Heart left ventricle (tissue), 16 donors: Measurements from ENCODE around the gene ANO2. TPM values are rescaled to one million over a fixed set of nuclear protein-coding genes. Genes with fewer than 3 reads are reported as not detected.

ENCODE experiments used
- ATAC-seq, 4 donors: fragments of 200-7000 bp; cut with Tn5 transposase; one replicate each; pipeline ENCODE4 v1.9.1; 2020 to 2022; ENCODE audit warnings: moderate library complexity in 4 of 4, mild to moderate bottlenecking in 3 of 4, moderate number of reproducible peaks in 1 of 4
- DNase-seq, 5 donors: peaks; one replicate each; pipeline ENCODE4 v3.0.0-alpha.2; 2020
- H3K27ac ChIP-seq, 12 donors: fragments of 200-600 bp; sonication (generic) in 4 of 12; one replicate each; pipeline versions ENCODE4 v1.5.0 to v1.8.0; 2016 to 2022; ENCODE audit warnings: mild to moderate bottlenecking in 2 of 12
- H3K27me3 ChIP-seq, 9 donors: fragments of 200-600 bp; sonication (generic) in 2 of 9; one replicate each; pipeline versions ENCODE4 v1.5.1 to v1.8.0; 2016 to 2022; ENCODE audit warnings: mild to moderate bottlenecking in 3 of 9
- H3K36me3 ChIP-seq, 9 donors: fragments of 200-600 bp; sonication (generic) in 2 of 9; one replicate each; pipeline versions ENCODE4 v1.5.0 to v1.8.0; 2018 to 2022; ENCODE audit warnings: mild to moderate bottlenecking in 2 of 9
- H3K4me1 ChIP-seq, 12 donors: fragments of 200-600 bp; sonication (generic) in 4 of 12; one replicate each; pipeline versions ENCODE4 v1.5.0 to v1.8.0; 2016 to 2022; ENCODE audit warnings: mild to moderate bottlenecking in 3 of 12
- H3K4me3 ChIP-seq, 12 donors: fragments of 200-600 bp; sonication (generic) in 4 of 12; one replicate each; pipeline versions ENCODE4 v1.5.0 to v1.8.0; 2017 to 2022; ENCODE audit warnings: mild to moderate bottlenecking in 9 of 12, moderate library complexity in 4 of 12
- H3K9me3 ChIP-seq, 12 donors: fragments of 200-600 bp; sonication (generic) in 4 of 12; one replicate each; pipeline versions ENCODE4 v1.5.0 to v1.8.0; 2016 to 2022; ENCODE audit warnings: mild to moderate bottlenecking in 1 of 12
- CTCF ChIP-seq, 12 donors: fragments of 200-600 bp; sonication (generic) in 4 of 12; IDR thresholded peaks; one replicate each; pipeline versions ENCODE4 v1.5.0 to v1.8.0; 2018 to 2022; ENCODE audit warnings: antibody characterized with exemption in 12 of 12, mild to moderate bottlenecking in 5 of 12
- POLR2A ChIP-seq, 2 donors: fragments of 450-650 bp; IDR thresholded peaks; one replicate each; pipeline ENCODE4 v1.6.1; 2017; ENCODE audit warnings: antibody characterized with exemption in 2 of 2, mild to moderate bottlenecking in 2 of 2, moderate library complexity in 2 of 2
- WGBS, 4 donors: extraction: QIAGEN DNeasy Blood & Tissue Kit in 2 of 4; methylation state at CpG; one replicate each; pipeline versions ENCODE4 v1.1.5 to v1.1.7; 2013 to 2018; 5-methylcytosine and 5-hydroxymethylcytosine counted together
- intact Hi-C, 10 donors: fragments of 100-400 bp; cut with DNase I; formaldehyde crosslinking; loops; one replicate each; pipeline versions ENCODE4 v1.11.1 to v1.14.2; 2022
- polyA plus RNA-seq, 2 donors: library from polyadenylated mRNA; stranded (reverse); fragments of 200-250 nt; gene quantifications; one replicate each; pipeline ENCODE4 v1.2.3, GENCODE V29; 2013
- total RNA-seq, 9 donors: library from RNA; depleted of rRNA in 2 of 9; stranded (reverse); fragments of >200 nt in 2 of 9; fragmentation: NEBNext Ultra II Directional in 3 of 9; extraction: Animal tissue kit (Norgen Biotek cat#: 25700) in 3 of 9; gene quantifications; one replicate each; pipeline versions ENCODE4 v1.1.0 to v1.2.4, GENCODE V29; 2016 to 2023
- donor health status: ischemic (EF 13 %, LVEDD 7.1; RV severe dilation, severe dysfunction).
- donor health status: healthy with polysubstance abuse.
- donor health status: DM: no; HTN: yes; CAD: no.
- donor health status: DM: no; HTN: no; CAD: no.
- donor health status: ischemic (EF 25% LVEDD 6.9; RV normal size, moderate dysfunction).
- donor health status: ischemic (EF 25% LVEDD 5.7; RV mildly dilated, moderate dysfunction).
- donor health status: healthy.
- donor health status: DM: yes; HTN: yes; CAD: no.
- donor health status: ischemic (EF 35%, LVEDD 5.7; RV mildly dilated, moderate dysfunction).
- donor health status: nonischemic (EF 11% LVEDD 7.7; RV severe dilation, severe dysfunction).
- donor health status: DM: yes; HTN: yes; CAD: no.
- donor health status: PGD.
- donor health status: ischemic (EF 29% LVEDD 5.4; RV normal size, mild dysfunction).
- donor health status: nonischemic (EF 23%, LVEDD 6.1; RV moderate dilation, normal function).

ANO2 gene
- total and polyA plus RNA-seq, 11 donors = 3.4 to 19.4 (median 9.4) TPM

- ATAC-seq = no peak
- peaks cover 0 to 4% (median 0%) of the 10 kb centered on the region in 12 donors for H3K4me1 ChIP-seq
- H3K36me3 ChIP-seq = peaks cover 0 to 92% (median 28%) of the 10 kb centered on the region in 9 donors
- no peaks in the 10 kb centered on the region for H3K27me3 ChIP-seq
- H3K27ac ChIP-seq = peak overlapping the region in 1 of 12 donors; percentile 28
- WGBS, 4 donors = 61 to 66% (median 64%) methylated on average over 10 of the region's 10 CpGs
- no peak for DNase-seq
- no peak overlapping the region for H3K4me3 ChIP-seq
- TF ChIP-seq CTCF (IDR thresholded peaks at IDR 0.05) = no peak
- no peak for TF ChIP-seq POLR2A (IDR thresholded peaks at IDR 0.05)
- H3K9me3 ChIP-seq = no peaks in the 10 kb centered on the region
- intact Hi-C loops = loop anchor here (1.0 to 10.0 kb wide), 9 partner anchors 51 to 299 kb away; no protein-coding TSS in a partner anchor
These were observed 43.0 kb upstream of the ANO2 start for GRCh38 chr12:5988088-5988487.

DNA sequence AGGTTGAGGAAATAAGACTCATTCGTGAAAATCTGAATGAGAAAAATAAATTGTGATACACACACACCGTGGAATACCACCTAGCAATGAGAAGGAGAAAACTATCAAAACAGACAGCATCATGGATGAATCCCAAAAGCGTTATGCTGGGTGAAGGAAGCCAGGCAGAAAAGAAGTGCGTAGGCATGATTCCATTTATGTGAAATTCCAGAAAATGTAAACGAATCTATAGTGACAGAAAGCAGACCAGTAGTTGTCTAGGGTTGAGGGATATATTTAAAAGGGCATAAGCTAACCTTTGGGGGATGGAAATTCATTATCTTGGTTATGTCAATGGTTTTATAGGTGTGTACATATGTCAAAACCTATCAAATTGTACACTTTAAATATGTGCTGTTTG lies 42.5 kb upstream of the ANO2 start:
- Histone ChIP-seq H3K4me1 (peaks cover 0 to 4% (median 0%) of the 10 kb centered on the region in 12 donors), H3K9me3 (no peaks in the 10 kb centered on the region), H3K27ac (no peak overlapping the region), H3K4me3 (no peak overlapping the region), H3K36me3 (peaks cover 0 to 92% (median 23%) of the 10 kb centered on the region in 9 donors), H3K27me3 (no peaks in the 10 kb centered on the region)
- intact Hi-C loops = loop anchor here (2.0 to 10.0 kb wide), 5 partner anchors 207 to 300 kb away; no protein-coding TSS in a partner anchor
- ATAC-seq (no peak), DNase-seq (no peak)
- WGBS, 4 donors = 85 to 89% (median 87%) methylated on average over 5 of the region's 5 CpGs
- TF ChIP-seq POLR2A (IDR thresholded peaks at IDR 0.05) (no peak), CTCF (IDR thresholded peaks at IDR 0.05) (no peak)

GRCh38 chr12:5985471-5985870 lies 40.4 kb upstream of the ANO2 start:
- H3K27me3 ChIP-seq = no peaks in the 10 kb centered on the region
- TF ChIP-seq POLR2A (IDR thresholded peaks at IDR 0.05) (no peak), CTCF (IDR thresholded peaks at IDR 0.05) (no peak)
- H3K36me3 ChIP-seq = peaks cover 0 to 96% (median 33%) of the 10 kb centered on the region in 9 donors
- H3K4me3 ChIP-seq = no peak overlapping the region
- 81 to 88% (median 85%) methylated on average over 7 to 8 of the region's 8 CpGs for WGBS, 4 donors
- ATAC-seq = no peak
- no peaks in the 10 kb centered on the region for H3K9me3 ChIP-seq
- peaks cover 0 to 4% (median 0%) of the 10 kb centered on the region in 12 donors for H3K4me1 ChIP-seq
- H3K27ac ChIP-seq = no peak overlapping the region
- intact Hi-C loops = loop anchor here in 9 of 10 donors (5.0 to 10.0 kb wide), 4 partner anchors 209 to 302 kb away; no protein-coding TSS in a partner anchor
- no peak for DNase-seq

- TF ChIP-seq POLR2A (IDR thresholded peaks at IDR 0.05) (no peak), CTCF (IDR thresholded peaks at IDR 0.05) (no peak)
- Histone ChIP-seq H3K4me1 (peaks cover 0 to 4% (median 0%) of the 10 kb centered on the region in 12 donors), H3K36me3 (peaks cover 0 to 93% (median 33%) of the 10 kb centered on the region in 9 donors), H3K4me3 (no peak overlapping the region), H3K9me3 (no peaks in the 10 kb centered on the region), H3K27me3 (no peaks in the 10 kb centered on the region), H3K27ac (no peak overlapping the region)
- 69 to 75% (median 73%) methylated on average over 9 of the region's 9 CpGs for WGBS, 4 donors
- intact Hi-C loops = loop anchor here in 9 of 10 donors (5.0 to 10.0 kb wide), 4 partner anchors 210 to 302 kb away; no protein-coding TSS in a partner anchor
- ATAC-seq (no peak), DNase-seq (no peak)
These were observed 39.8 kb upstream of the ANO2 start for GRCh38 chr12:5984873-5985272.
